Coronary artery (tissue), 2 donors: ENCODE measurements around the gene MBD6.

ENCODE experiments used
- DNase-seq: peaks from one replicate; pipeline ENCODE4 v3.0.0-alpha.2; 2017; ENCODE audit warnings: low spot score
- H3K27ac ChIP-seq, 2 donors: fragments of 200-600 bp; sonication (generic); one replicate each; pipeline ENCODE4 v1.5.1; 2016 to 2019
- H3K4me3 ChIP-seq: fragments of 200-600 bp; sonication (generic); 2 replicates; pipeline ENCODE4 v1.5.1; 2016; ENCODE audit warnings: mild to moderate bottlenecking, moderate library complexity
- CTCF ChIP-seq: fragments of 200-600 bp; sonication (generic); IDR thresholded peaks from one replicate; pipeline ENCODE4 v1.5.1; 2019; ENCODE audit warnings: antibody characterized with exemption

Gene MBD6

GRCh38 chr12:57518920-57519795 lies 3.5 kb upstream of the MBD6 start:
- DNase-seq: peak; percentile 82
- Histone ChIP-seq H3K27ac (peak overlapping the region; percentile 98 to 99), H3K4me3 (peak overlapping the region; percentile 80)
- no peak for TF ChIP-seq CTCF

GRCh38 chr12:57519796-57520052 lies 2.9 kb upstream of the MBD6 start:
- DNase-seq: peak; percentile 86
- Histone ChIP-seq H3K4me3 (peak overlapping the region; percentile 80), H3K27ac (peak overlapping the region; percentile 98 to 99)
- no peak for TF ChIP-seq CTCF

GRCh38 chr12:57520053-57520818 lies 2.4 kb upstream of the MBD6 start, which contains the start of gene DDIT3:
Gene DDIT3 (minus strand): TSS chr12:57520514. CDS start chr12:57517406, 3,108 bp downstream.
- no peak for TF ChIP-seq CTCF
- Histone ChIP-seq H3K4me3 (peak within 1 kb of the TSS; percentile 80), H3K27ac (peak within 1 kb of the TSS; percentile 98 to 99)
- peak; percentile 100 for DNase-seq

- H3K27ac ChIP-seq: peak overlapping the region; percentile 98 to 99
- no peak for TF ChIP-seq CTCF
- peak; percentile 82 for DNase-seq
- H3K4me3 ChIP-seq: peak overlapping the region; percentile 97
These were observed 1.1 kb upstream of the MBD6 start for GRCh38 chr12:57521525-57522010.

GRCh38 chr12:57522887-57523705 lies 472 bp downstream of the MBD6 start:
- no peak for TF ChIP-seq CTCF
- Histone ChIP-seq H3K4me3 (peak overlapping the region; percentile 97), H3K27ac (peak overlapping the region; percentile 98 to 99)
- peak; percentile 86 for DNase-seq

GRCh38 chr12:57523706-57524614 lies 1.3 kb downstream of the MBD6 start:
- no peak for DNase-seq
- peak overlapping the region; percentile 97 for H3K4me3 ChIP-seq
- peak overlapping the region; percentile 98 to 99 for H3K27ac ChIP-seq

More at GRCh38 chr12:57523706-57524614, 1.3 kb downstream of the MBD6 start:
- TF ChIP-seq CTCF: no peak
